Activated naive CD8-positive, alpha-beta T cell (primary cell): ENCODE results near the gene MRRF.
"Not testable (repeated sequence)": the region's sequence is repeated elsewhere in the genome, so short reads cannot be mapped to it uniquely, and the experiment has no call there.

Source experiments
- H3K27ac Mint-ChIP-seq: one replicate; pipeline ENCODE4 v1.8.0; 2021; ENCODE audit warnings: mixed read lengths
- H3K27me3 Mint-ChIP-seq: one replicate; pipeline ENCODE4 v1.8.0; 2021; ENCODE audit warnings: mixed read lengths
- H3K36me3 Mint-ChIP-seq: one replicate; pipeline ENCODE4 v1.8.0; 2021; ENCODE audit warnings: mixed read lengths
- H3K4me1 Mint-ChIP-seq: one replicate; pipeline ENCODE4 v1.8.0; 2021; ENCODE audit warnings: low read depth, mixed read lengths
- H3K4me3 Mint-ChIP-seq: one replicate; pipeline ENCODE4 v1.8.0; 2021; ENCODE audit warnings: mild to moderate bottlenecking, mixed read lengths
- H3K9me3 Mint-ChIP-seq: one replicate; pipeline ENCODE4 v1.8.0; 2021; ENCODE audit warnings: low read depth, mixed read lengths

Gene MRRF

DNA sequence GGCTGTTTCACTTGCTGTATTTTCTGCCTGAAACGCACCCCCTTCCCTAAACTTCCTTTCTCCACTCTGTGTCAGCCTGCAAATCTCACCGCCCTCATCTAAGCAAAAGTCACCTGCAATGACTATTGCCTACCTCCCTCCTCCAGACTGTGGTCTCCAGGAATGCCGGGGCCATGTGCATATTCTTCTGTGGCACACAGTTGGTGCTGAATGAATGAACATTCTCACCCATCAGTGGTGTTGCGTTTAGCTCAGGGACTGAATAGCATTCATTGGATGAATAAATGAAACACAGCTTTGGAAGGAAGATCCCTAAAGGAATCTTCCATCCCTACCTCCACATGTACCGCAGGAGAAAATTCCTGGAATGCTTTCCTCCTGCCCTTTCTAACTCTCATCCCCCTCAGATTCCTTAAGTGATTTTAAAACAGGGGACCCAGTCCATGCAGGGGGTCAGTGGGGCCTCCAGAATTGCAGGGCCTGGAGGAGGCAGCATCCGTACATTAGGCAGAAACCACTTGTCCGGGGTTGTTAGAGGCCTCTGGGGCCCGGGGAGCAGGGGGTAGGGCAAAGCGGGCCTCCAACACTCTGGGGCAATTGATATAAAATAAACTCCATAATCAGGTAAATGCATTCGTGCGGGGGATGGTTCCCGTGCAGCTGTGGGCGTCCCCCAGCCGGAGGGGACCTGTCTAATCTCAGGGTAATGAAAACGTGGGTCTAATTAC, 77.8 kb downstream of the MRRF start:
- Mint-ChIP-seq H3K36me3 (peaks cover under 1% of the 10 kb centered on the region), H3K9me3 (no peaks in the 10 kb centered on the region), H3K4me1 (peaks cover 3% of the 10 kb centered on the region), H3K27me3 (peaks cover 3% of the 10 kb centered on the region), H3K27ac (no peak overlapping the region), H3K4me3 (no peak overlapping the region)

DNA sequence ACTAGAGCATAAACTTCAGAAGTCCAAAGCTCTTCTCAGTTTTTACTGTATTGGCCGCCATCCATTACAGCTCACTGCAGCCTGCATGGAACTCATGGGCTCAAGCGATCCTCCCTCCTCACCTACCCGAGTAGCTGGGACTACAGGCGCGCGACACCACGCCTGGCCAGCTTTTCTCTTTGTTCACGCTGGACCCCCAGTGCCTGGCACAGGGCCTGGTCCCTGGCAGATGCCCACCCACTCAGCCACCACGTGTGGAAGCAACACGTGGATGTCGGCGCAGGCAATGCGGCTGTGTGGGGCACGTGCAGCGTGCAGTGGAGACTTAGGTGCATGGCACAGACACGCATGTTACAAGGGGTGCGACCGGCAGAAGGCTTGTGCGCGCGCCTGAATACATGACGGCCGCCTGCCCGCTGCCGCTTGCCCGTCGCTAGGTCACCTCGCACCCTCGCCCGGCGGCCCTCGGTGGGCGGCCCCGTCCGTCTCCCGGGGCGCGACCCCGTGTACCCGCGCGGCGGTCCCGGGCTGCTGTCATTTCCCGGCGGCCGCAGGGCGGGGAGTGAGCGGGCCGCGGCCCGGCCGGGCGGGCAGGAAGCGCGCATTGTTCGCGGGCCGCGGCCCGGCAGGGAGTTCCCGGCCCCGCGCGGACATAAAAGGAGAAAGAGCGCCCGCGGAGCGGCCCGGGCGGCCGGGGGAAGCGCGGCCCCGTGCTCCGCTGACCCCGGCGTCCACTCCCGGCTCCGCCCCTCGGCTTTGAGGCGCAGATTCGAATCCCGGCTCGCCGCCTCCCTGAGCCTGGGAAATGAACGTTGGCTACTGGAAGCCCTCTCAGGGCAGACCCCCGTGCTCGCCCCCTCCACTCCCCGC, 82.0 kb downstream of the MRRF start:
- Mint-ChIP-seq H3K27me3 (peaks cover 7% of the 10 kb centered on the region), H3K36me3 (peaks cover 2% of the 10 kb centered on the region), H3K27ac (peak overlapping the region; percentile 82), H3K4me1 (peaks cover 27% of the 10 kb centered on the region), H3K9me3 (no peaks in the 10 kb centered on the region), H3K4me3 (peak overlapping the region; percentile 87)

DNA sequence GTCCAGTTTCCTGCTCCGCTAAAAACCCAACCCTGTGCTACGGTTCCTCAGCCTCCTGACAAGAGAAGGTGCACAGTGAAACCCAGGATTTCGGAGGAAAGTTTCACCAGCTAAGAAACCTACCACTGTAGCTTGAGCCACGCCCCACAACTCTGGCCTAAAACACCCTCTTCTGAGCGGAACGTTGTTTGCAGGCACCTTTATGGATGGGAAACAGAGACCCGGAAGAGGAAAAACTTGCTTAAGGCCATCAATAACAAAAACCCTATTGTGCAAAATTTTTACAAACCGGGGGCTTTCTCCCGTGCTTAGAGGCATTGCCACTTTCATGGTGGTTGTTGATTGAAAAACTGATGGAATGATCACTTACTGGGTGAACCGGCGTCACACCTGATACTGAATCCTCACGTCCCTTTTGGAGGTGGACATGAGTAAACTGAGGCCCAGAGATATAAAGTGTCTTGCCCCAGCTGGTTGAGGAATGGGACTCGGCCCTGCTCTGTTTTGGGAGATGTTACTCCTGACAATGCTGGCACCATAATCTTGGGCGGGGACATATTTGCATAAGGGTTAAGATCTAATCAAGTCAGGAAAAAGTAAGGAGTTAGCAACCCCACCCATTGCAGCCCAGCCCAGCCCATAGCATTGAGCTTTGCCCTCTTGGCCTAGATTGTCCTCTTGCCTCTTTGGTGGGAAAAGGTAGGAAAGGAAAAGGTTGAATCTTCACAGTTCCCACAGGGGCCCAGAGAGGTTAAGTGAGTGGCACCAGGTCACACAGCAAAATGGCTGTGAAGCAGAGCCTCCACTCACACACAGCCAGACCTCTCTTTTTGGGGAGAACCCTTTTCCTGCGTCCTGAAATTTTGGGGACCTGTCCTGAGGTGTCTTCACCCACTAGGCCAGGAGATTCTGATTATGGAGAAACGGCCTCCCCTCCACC, 82.9 kb downstream of the MRRF start:
- Mint-ChIP-seq H3K27me3 (peaks cover 7% of the 10 kb centered on the region), H3K4me1 (peaks cover 27% of the 10 kb centered on the region), H3K27ac (peak overlapping the region; percentile 82), H3K4me3 (peak overlapping the region; percentile 87), H3K9me3 (no peaks in the 10 kb centered on the region), H3K36me3 (peaks cover 2% of the 10 kb centered on the region)

DNA sequence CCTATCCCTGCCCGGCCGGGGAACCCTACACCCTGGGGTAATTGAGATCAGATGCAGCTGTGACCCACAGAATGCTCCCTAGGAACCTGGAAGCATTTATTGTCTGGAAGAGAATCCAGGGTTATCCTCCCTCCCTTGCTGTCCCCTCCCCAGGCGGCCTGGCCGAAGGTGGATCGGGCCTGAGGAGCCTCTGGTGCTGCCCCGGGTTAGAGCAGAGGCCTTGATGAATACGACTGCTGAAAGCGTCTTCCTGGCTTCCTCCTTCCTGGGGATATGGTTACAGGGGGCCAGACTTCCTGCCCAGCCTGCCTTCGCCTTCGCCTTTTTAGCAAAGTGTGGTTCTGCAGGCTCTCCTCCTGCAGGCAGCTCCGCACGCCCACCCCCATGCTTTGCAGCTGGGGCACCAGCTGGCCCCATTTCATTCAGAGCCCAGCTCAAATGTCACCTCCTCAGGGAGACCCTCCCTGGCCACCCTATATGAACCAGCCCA, 83.7 kb downstream of the MRRF start:
- Mint-ChIP-seq H3K36me3 (peaks cover 2% of the 10 kb centered on the region), H3K4me3 (peak overlapping the region; percentile 18), H3K27ac (peak overlapping the region; percentile 76), H3K27me3 (peaks cover 7% of the 10 kb centered on the region), H3K4me1 (peaks cover 27% of the 10 kb centered on the region), H3K9me3 (no peaks in the 10 kb centered on the region)

DNA sequence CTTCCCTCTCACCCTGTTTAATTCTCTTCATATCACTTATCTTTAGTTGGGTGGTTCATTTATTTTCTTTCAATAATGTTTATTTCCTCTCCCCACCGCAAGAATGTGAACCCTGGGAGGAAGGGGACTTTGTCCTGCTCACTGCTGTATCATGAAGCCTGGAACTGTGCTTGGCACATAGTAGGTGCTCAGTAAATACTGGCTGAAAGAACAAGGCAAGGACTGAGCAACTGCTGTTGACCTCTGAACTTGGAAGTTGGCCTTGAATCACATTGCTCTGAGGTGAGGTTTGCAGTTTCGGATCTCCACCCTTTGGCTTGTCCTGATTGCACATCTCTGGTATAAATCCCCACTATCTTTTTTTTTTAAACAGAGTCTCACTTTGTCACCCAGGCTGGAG, 84.1 kb downstream of the MRRF start:
- Mint-ChIP-seq H3K36me3 (peaks cover 2% of the 10 kb centered on the region), H3K9me3 (no peaks in the 10 kb centered on the region), H3K27me3 (peaks cover 7% of the 10 kb centered on the region), H3K4me3 (peak overlapping the region; percentile 18), H3K4me1 (peaks cover 27% of the 10 kb centered on the region), H3K27ac (peak overlapping the region; percentile 76)

DNA sequence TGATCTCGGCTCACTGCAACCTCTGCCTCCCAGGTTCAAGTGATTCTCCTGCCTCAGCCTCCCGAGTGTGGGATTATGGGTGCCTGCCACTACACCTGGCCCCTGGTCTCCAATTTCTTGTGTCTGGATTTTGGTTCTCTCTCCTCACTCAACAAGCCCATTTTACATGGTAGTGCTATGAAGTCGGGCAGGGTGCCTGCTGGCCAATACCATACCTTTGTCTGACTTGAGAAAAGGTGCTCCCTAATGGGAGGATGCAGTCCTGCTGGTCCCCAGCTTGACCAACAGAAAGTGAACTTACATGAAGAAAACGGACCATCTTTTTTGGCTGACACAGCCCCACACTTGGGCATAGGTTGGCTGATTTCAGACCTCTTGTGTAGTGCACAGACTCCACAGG, 84.5 kb downstream of the MRRF start:
- H3K27ac Mint-ChIP-seq = peak overlapping the region; percentile 76
- peaks cover 27% of the 10 kb centered on the region for H3K4me1 Mint-ChIP-seq
- H3K9me3 Mint-ChIP-seq = no peaks in the 10 kb centered on the region
- peaks cover 2% of the 10 kb centered on the region for H3K36me3 Mint-ChIP-seq
- H3K4me3 Mint-ChIP-seq = peak overlapping the region; percentile 18
- peaks cover 5% of the 10 kb centered on the region for H3K27me3 Mint-ChIP-seq

DNA sequence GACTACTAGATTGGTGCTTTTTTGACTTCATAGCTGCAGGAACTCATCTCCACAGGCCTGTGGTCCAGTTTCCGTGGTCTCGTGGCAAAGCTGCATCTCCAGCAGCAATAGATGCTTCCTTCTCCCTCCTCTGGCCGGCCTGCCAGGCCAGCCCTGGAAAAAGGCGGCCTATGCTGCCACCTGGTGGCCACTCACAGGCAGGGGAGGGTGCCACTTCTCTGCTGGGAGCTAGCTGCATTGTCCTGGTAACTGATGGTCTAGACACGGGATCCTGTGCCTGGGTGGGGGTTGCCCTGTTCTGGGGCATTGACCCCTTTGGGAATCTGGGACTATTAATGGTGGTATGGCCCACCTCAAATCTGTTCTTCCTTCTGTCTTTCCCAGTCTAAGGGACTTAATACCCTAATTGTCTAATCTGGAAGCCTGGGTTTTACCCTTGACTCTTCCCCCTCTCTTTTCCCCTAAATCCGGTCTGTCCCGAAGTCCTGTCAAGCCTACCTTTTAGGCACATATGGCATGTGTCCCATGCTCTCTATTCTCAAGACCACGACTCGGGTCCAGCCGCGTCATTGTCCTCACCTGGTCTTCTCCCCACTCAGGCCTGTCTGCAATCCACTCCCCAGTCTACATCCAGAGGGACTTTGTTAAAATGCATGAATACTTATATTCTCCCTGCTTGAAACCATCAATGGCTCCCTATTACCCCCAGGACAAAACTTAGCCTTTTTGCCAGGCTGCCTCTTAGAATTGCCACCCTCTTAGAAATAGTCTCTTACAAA, 86.1 kb downstream of the MRRF start:
- H3K27me3 Mint-ChIP-seq = peaks cover 6% of the 10 kb centered on the region
- H3K4me3 Mint-ChIP-seq = no peak overlapping the region
- no peaks in the 10 kb centered on the region for H3K9me3 Mint-ChIP-seq
- no peak overlapping the region for H3K27ac Mint-ChIP-seq
- peaks cover 2% of the 10 kb centered on the region for H3K36me3 Mint-ChIP-seq
- peaks cover 27% of the 10 kb centered on the region for H3K4me1 Mint-ChIP-seq

DNA sequence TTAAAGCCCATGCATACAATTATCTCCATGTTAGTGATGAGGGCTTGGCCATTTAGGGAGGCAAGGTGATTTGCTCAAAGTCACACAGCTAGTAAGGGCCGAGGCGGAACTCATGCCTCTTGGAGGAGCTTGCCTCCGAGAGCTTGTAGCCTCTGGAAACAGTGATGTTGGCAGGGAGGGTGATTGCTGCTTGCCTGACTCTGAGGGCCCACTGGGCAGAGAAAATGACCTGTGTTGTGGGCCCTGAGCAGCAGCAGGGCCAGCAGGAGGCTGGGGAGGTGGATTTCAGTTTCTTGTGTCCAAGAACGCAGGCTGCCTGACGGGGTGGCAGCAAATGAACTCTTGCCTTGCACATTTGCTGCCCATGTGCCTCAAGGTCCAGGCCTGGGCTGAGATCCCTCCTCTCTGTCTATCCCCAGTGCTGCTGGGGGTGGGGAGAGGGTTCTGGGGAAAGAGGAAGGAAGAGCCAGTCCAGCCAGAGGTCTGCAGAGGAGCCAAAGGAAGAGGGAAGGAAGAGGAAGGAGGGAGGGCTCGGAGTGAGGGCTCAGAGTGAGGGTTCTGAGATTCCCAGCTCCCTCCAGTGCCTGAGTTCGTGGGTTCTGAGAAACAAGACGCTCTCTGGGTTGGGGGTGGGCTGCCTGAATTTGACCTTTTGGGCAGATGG, 90.0 kb downstream of the MRRF start:
- Mint-ChIP-seq H3K36me3 (peaks cover 2% of the 10 kb centered on the region), H3K4me3 (no peak overlapping the region), H3K9me3 (peaks cover 5% of the 10 kb centered on the region), H3K27ac (no peak overlapping the region), H3K4me1 (peaks cover 6% of the 10 kb centered on the region), H3K27me3 (peaks cover 10% of the 10 kb centered on the region)

DNA sequence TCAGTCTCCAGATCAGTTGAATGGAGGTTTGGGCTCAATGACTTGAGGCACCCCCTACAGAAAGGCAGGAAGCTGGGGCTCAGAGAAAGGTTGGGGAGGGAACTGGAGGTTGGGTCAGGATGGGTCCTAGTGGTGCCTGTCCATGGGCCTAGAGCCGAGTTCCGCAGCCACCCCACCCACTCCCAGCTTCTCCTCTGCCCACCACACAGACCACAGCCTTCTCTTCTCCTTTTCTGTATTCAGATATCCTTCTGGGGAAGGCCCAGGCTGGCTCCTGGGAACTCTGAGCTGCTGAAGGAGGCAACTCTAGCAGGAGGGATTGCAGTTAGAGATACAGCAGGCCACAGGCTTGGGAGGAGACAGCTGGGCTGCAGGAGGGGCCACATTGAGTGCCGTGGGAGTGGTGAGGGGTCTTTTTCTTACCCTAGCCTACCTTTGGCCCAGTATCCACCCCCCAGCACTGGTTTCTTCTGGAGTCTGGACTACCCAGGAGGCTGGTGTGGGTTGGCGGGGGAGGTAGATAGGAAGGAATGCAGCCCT, 90.7 kb downstream of the MRRF start:
- peaks cover 5% of the 10 kb centered on the region for H3K9me3 Mint-ChIP-seq
- H3K4me3 Mint-ChIP-seq = no peak overlapping the region
- peaks cover 2% of the 10 kb centered on the region for H3K36me3 Mint-ChIP-seq
- H3K27me3 Mint-ChIP-seq = peaks cover 8% of the 10 kb centered on the region
- no peak overlapping the region for H3K27ac Mint-ChIP-seq
- H3K4me1 Mint-ChIP-seq = no peaks in the 10 kb centered on the region

DNA sequence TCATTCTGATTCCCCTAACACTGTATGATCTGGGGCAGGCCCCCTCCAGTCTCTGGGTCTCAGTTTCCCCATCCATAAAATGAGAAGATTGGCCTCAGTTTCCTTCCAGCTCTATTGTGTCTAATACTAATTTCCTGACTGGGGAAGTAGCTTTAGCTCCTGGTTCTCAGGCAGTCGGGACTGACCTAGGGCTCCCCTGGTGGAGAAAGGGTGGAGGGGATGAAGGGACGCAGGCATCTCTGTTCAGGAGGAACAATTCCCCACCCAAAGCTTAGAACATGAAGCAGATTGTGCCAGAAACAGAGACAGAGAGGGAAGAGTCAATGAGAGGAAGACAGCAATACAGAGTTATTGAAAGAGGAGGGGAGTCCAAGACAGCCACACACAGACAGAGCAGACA, 91.9 kb downstream of the MRRF start:
- Mint-ChIP-seq H3K4me3 (no peak overlapping the region), H3K4me1 (no peaks in the 10 kb centered on the region), H3K27ac (no peak overlapping the region), H3K9me3 (peaks cover 5% of the 10 kb centered on the region), H3K36me3 (peaks cover 2% of the 10 kb centered on the region), H3K27me3 (peaks cover 5% of the 10 kb centered on the region)

DNA sequence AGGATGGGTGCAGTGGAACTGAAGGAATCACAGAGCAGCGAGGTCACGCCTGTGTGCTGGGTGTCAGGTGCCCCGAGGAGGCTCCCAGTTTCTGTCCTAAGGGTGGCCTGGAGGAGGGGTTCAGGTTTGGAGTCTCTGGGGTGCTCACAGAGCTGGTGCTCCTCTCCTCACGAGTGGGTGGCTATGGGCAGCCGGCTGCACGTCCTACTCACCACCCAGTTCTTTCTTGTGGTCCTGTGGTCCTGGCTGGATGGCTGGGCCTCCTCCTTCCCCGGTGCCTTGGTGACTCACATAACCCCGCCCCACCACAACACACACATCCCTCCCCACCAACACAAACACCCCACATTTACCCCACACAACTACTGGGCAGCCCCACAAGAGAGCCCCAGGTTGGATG, 96.2 kb downstream of the MRRF start:
- no peak overlapping the region for H3K27ac Mint-ChIP-seq
- H3K27me3 Mint-ChIP-seq = peaks cover 3% of the 10 kb centered on the region
- no peak overlapping the region for H3K4me3 Mint-ChIP-seq
- H3K36me3 Mint-ChIP-seq = peaks cover 2% of the 10 kb centered on the region
- no peaks in the 10 kb centered on the region for H3K4me1 Mint-ChIP-seq
- peaks cover 5% of the 10 kb centered on the region for H3K9me3 Mint-ChIP-seq

DNA sequence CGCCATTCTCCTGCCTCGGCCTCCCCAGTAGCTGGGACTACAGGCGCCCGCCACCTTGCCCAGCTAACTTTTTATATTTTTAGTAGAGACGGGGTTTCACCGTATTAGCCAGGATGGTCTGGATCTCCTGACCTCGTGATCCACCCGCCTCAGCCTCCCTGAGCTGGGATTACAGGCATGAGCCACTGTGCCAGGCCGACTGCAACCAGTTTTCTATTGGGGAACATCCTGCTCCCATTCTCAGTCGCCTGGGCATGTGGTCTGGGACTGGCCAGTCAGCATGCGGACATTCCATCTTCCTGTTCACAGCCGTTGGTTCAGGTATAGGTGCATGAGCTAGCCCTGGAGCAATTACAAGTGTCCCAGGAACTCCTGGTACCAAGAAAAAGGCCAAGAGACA, 98.4 kb downstream of the MRRF start:
- H3K27ac Mint-ChIP-seq, H3K27me3 Mint-ChIP-seq, H3K36me3 Mint-ChIP-seq, H3K4me1 Mint-ChIP-seq, H3K4me3 Mint-ChIP-seq, H3K9me3 Mint-ChIP-seq: not testable (repeated sequence)

DNA sequence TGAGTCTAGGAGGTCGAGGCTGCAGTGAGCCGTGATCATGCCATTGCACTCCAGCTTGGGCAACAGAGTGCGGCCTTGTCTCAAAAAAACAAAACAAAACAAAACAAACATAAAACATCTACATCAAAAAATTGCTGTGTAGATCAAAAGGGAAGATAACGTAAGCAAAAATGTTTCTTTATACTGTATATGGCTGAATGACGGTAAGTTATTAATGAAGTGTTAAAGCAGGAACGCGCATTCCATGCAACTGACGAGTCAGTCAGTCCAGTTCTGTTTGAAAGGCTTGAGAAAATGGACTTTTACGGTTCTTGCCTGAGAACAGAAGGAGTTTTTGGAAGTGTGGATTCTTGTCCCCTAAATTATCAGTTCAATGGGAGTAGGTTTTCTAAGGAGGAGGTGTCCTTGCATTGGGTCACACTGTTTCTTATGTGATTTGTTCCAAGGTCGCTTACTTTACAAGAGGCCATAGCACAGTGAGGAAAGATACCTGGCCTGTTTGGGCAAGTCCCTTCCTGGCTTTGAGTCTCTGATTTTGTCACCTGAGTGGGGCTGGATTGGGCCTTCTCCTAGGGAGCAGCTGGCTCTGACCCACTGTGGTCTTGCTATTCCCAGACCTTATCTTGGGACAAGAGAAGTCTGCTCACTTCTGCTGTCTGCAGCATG, 99.6 kb downstream of the MRRF start:
- Mint-ChIP-seq H3K27ac (no peak overlapping the region), H3K4me1 (no peaks in the 10 kb centered on the region), H3K9me3 (no peaks in the 10 kb centered on the region), H3K4me3 (no peak overlapping the region), H3K27me3 (no peaks in the 10 kb centered on the region), H3K36me3 (no peaks in the 10 kb centered on the region)
